Measurements from ENCODE around the gene PRMT3. TPM values are rescaled to one million over a fixed set of nuclear protein-coding genes. Genes with fewer than 3 reads are reported as not detected.

PRMT3 gene
- total RNA-seq, 1 experiment from 2014 or later, result 49.5 TPM

GRCh38 chr11:20489948-20490347 lies 102.4 kb downstream of the PRMT3 start:
- Histone ChIP-seq H3K9me3 (replicated peaks) (no peaks in the 10 kb centered on the region), H3K27ac (no peak overlapping the region), H3K4me3 (no peak overlapping the region), H3K36me3 (peaks cover 10% of the 10 kb centered on the region), H3K27me3 (no peaks in the 10 kb centered on the region), H3K4me1 (peaks cover 8% of the 10 kb centered on the region)
- DNase-seq, result no peak

- H3K27ac ChIP-seq, result no peak overlapping the region
- peaks cover 10% of the 10 kb centered on the region; the same call in 1 of the 2 replicates for H3K36me3 ChIP-seq
- no peak for DNase-seq
- H3K4me3 ChIP-seq, result no peak overlapping the region
- H3K9me3 ChIP-seq (replicated peaks), result no peaks in the 10 kb centered on the region
- H3K4me1 ChIP-seq, result peaks cover 4% of the 10 kb centered on the region
- no peaks in the 10 kb centered on the region for H3K27me3 ChIP-seq
These were observed 105.8 kb downstream of the PRMT3 start for GRCh38 chr11:20493340-20493739.

GRCh38 chr11:20497124-20497792 lies 109.7 kb downstream of the PRMT3 start:
- DNase-seq, result no peak
- Histone ChIP-seq H3K4me1 (no peaks in the 10 kb centered on the region), H3K27ac (no peak overlapping the region), H3K4me3 (no peak overlapping the region), H3K36me3 (peaks cover 10% of the 10 kb centered on the region; the same call in 1 of the 2 replicates), H3K9me3 (replicated peaks) (no peaks in the 10 kb centered on the region), H3K27me3 (no peaks in the 10 kb centered on the region)

GRCh38 chr11:20501252-20501651 lies 113.7 kb downstream of the PRMT3 start:
- Histone ChIP-seq H3K9me3 (replicated peaks) (no peaks in the 10 kb centered on the region), H3K36me3 (no peaks in the 10 kb centered on the region), H3K4me1 (no peaks in the 10 kb centered on the region), H3K4me3 (no peak overlapping the region), H3K27me3 (no peaks in the 10 kb centered on the region), H3K27ac (no peak overlapping the region)
- DNase-seq, result no peak

- no peaks in the 10 kb centered on the region for H3K27me3 ChIP-seq
- no peaks in the 10 kb centered on the region for H3K9me3 ChIP-seq (replicated peaks)
- no peaks in the 10 kb centered on the region for H3K36me3 ChIP-seq
- no peak for DNase-seq
- no peaks in the 10 kb centered on the region for H3K4me1 ChIP-seq
- no peak overlapping the region for H3K4me3 ChIP-seq
- H3K27ac ChIP-seq, result no peak overlapping the region
These were observed 114.5 kb downstream of the PRMT3 start for GRCh38 chr11:20501971-20502370.

GRCh38 chr11:20511982-20512381 lies 124.5 kb downstream of the PRMT3 start:
- H3K4me3 ChIP-seq, result no peak overlapping the region
- no peaks in the 10 kb centered on the region for H3K27me3 ChIP-seq
- H3K9me3 ChIP-seq (replicated peaks), result 0 out of 2 replicates have a peak, but pooled peaks cover 3% of the 10 kb centered on the region
- H3K36me3 ChIP-seq, result peaks cover 4% of the 10 kb centered on the region
- DNase-seq, result no peak
- H3K27ac ChIP-seq, result no peak overlapping the region
- no peaks in the 10 kb centered on the region for H3K4me1 ChIP-seq

- H3K4me3 ChIP-seq, result no peak overlapping the region
- no peaks in the 10 kb centered on the region for H3K4me1 ChIP-seq
- H3K27ac ChIP-seq, result no peak overlapping the region
- no peak for DNase-seq
- peaks cover 4% of the 10 kb centered on the region for H3K36me3 ChIP-seq
- 0 out of 2 replicates have a peak, but pooled peaks cover 3% of the 10 kb centered on the region for H3K9me3 ChIP-seq (replicated peaks)
- no peaks in the 10 kb centered on the region for H3K27me3 ChIP-seq
These were observed 125.4 kb downstream of the PRMT3 start for GRCh38 chr11:20512869-20513268.

GRCh38 chr11:20518323-20518834 lies 130.9 kb downstream of the PRMT3 start:
- DNase-seq, result no peak
- Histone ChIP-seq H3K4me3 (no peak overlapping the region), H3K9me3 (replicated peaks) (no peaks in the 10 kb centered on the region), H3K27me3 (no peaks in the 10 kb centered on the region), H3K36me3 (no peaks in the 10 kb centered on the region), H3K27ac (no peak overlapping the region), H3K4me1 (no peaks in the 10 kb centered on the region)

- H3K4me3 ChIP-seq, result no peak overlapping the region
- no peaks in the 10 kb centered on the region for H3K27me3 ChIP-seq
- DNase-seq, result no peak
- H3K27ac ChIP-seq, result no peak overlapping the region
- no peaks in the 10 kb centered on the region for H3K9me3 ChIP-seq (replicated peaks)
- no peaks in the 10 kb centered on the region for H3K4me1 ChIP-seq
- no peaks in the 10 kb centered on the region for H3K36me3 ChIP-seq
These were observed 135.0 kb downstream of the PRMT3 start for GRCh38 chr11:20522536-20522935.

GRCh38 chr11:20529757-20530156 lies 142.2 kb downstream of the PRMT3 start:
- Histone ChIP-seq H3K36me3 (no peaks in the 10 kb centered on the region), H3K27ac (no peak overlapping the region), H3K9me3 (replicated peaks) (no peaks in the 10 kb centered on the region), H3K4me3 (no peak overlapping the region), H3K4me1 (no peaks in the 10 kb centered on the region), H3K27me3 (no peaks in the 10 kb centered on the region)
- no peak for DNase-seq

- Histone ChIP-seq H3K27ac (no peak overlapping the region), H3K4me1 (no peaks in the 10 kb centered on the region)
- DNase-seq, result no peak
These were observed 143.6 kb downstream of the PRMT3 start for GRCh38 chr11:20530942-20531703.

GRCh38 chr11:20535271-20535881 lies 147.9 kb downstream of the PRMT3 start:
- Histone ChIP-seq H3K4me1 (no peaks in the 10 kb centered on the region), H3K27ac (no peak overlapping the region), H3K27me3 (no peaks in the 10 kb centered on the region), H3K9me3 (replicated peaks) (peaks cover 15% of the 10 kb centered on the region), H3K4me3 (no peak overlapping the region), H3K36me3 (no peaks in the 10 kb centered on the region)
- DNase-seq, result no peak

More at GRCh38 chr11:20530942-20531703, 143.6 kb downstream of the PRMT3 start:
- Histone ChIP-seq H3K36me3 (no peaks in the 10 kb centered on the region), H3K4me3 (no peak overlapping the region), H3K27me3 (no peaks in the 10 kb centered on the region), H3K9me3 (replicated peaks) (no peaks in the 10 kb centered on the region)

GRCh38 chr11:20536365-20536764 lies 148.8 kb downstream of the PRMT3 start:
- Histone ChIP-seq H3K27me3 (no peaks in the 10 kb centered on the region), H3K4me3 (no peak overlapping the region), H3K9me3 (replicated peaks) (peaks cover 15% of the 10 kb centered on the region), H3K27ac (no peak overlapping the region), H3K4me1 (no peaks in the 10 kb centered on the region), H3K36me3 (no peaks in the 10 kb centered on the region)
- no peak for DNase-seq

- no peak overlapping the region for H3K4me3 ChIP-seq
- H3K27ac ChIP-seq, result no peak overlapping the region
- H3K9me3 ChIP-seq (replicated peaks), result peaks cover 15% of the 10 kb centered on the region
- no peaks in the 10 kb centered on the region for H3K36me3 ChIP-seq
- no peaks in the 10 kb centered on the region for H3K4me1 ChIP-seq
- no peaks in the 10 kb centered on the region for H3K27me3 ChIP-seq
- no peak for DNase-seq
These were observed 149.3 kb downstream of the PRMT3 start for GRCh38 chr11:20536784-20537183.

GRCh38 chr11:20541503-20541902 lies 154.0 kb downstream of the PRMT3 start:
- Histone ChIP-seq H3K4me3 (no peak overlapping the region), H3K9me3 (replicated peaks) (peaks cover 19% of the 10 kb centered on the region), H3K36me3 (no peaks in the 10 kb centered on the region), H3K4me1 (no peaks in the 10 kb centered on the region), H3K27ac (no peak overlapping the region), H3K27me3 (no peaks in the 10 kb centered on the region)
- no peak for DNase-seq
